Liver (tissue), 9 donors: ENCODE measurements around the gene AMBN. TPM values are rescaled to one million over a fixed set of nuclear protein-coding genes. Genes with fewer than 3 reads are reported as not detected.

Source experiments
- DNase-seq: peaks from one replicate; pipeline ENCODE4 v3.0.0-alpha.2; 2017; ENCODE audit warnings: low spot score
- H3K27ac ChIP-seq, 2 donors: one replicate each; pipeline ENCODE4 v1.7.0; 2013; ENCODE audit warnings: inconsistent platforms in 2 of 2, low read length in 2 of 2, control low read depth in 1 of 2, low read depth in 1 of 2, mild to moderate bottlenecking in 1 of 2
- H3K27me3 ChIP-seq, 4 donors: one replicate each; pipeline versions ENCODE4 v1.6.1 to v1.7.0; 2013; ENCODE audit warnings: low read length in 3 of 4, inconsistent platforms in 1 of 4, mild to moderate bottlenecking in 1 of 4, moderate library complexity in 1 of 4; ENCODE audit not compliant: control insufficient read depth in 4 of 4, insufficient read depth in 4 of 4
- H3K36me3 ChIP-seq, 4 donors: one replicate each; pipeline versions ENCODE4 v1.6.1 to v1.7.0; 2013; ENCODE audit warnings: low read length in 3 of 4, mild to moderate bottlenecking in 3 of 4, low read depth in 1 of 4, moderate library complexity in 1 of 4; ENCODE audit not compliant: control insufficient read depth in 4 of 4, insufficient read depth in 3 of 4
- H3K4me1 ChIP-seq, 4 donors: one replicate each; pipeline versions ENCODE4 v1.6.1 to v1.7.0; 2013; ENCODE audit warnings: low read length in 3 of 4, mild to moderate bottlenecking in 3 of 4, moderate library complexity in 1 of 4; ENCODE audit not compliant: control insufficient read depth in 4 of 4, insufficient read depth in 4 of 4
- H3K4me3 ChIP-seq, 3 donors: one replicate each; pipeline versions ENCODE4 v1.6.1 to v1.7.0; 2013; ENCODE audit warnings: low read length in 3 of 3, control low read depth in 1 of 3, low read depth in 1 of 3, mild to moderate bottlenecking in 1 of 3
- H3K9ac ChIP-seq, 2 donors: one replicate each; pipeline ENCODE4 v1.7.0; 2013; ENCODE audit warnings: low read length in 2 of 2, mild to moderate bottlenecking in 2 of 2, moderate library complexity in 2 of 2, control low read depth in 1 of 2, low read depth in 1 of 2
- H3K9me3 ChIP-seq, 4 donors: one replicate each; pipeline versions ENCODE4 v1.6.1 to v1.7.0; 2013; ENCODE audit warnings: low read length in 3 of 4; ENCODE audit not compliant: control insufficient read depth in 4 of 4
- ATF3 ChIP-seq: IDR thresholded peaks from 2 replicates; pipeline ENCODE4 v1.6.1; 2016; ENCODE audit warnings: antibody characterized with exemption
- CTCF ChIP-seq: fragments of 150-350 bp; IDR thresholded peaks from 2 replicates; pipeline ENCODE4 v1.5.1; 2017; ENCODE audit warnings: improper control_type of control experiment, low read depth, low read length; ENCODE audit not compliant: missing input control
- EGR1 ChIP-seq, 2 donors: IDR thresholded peaks; 2 replicates each; pipeline ENCODE4 v1.6.1; 2016 to 2018; ENCODE audit warnings: antibody characterized with exemption in 2 of 2, low read depth in 2 of 2
- FOXA1 ChIP-seq: IDR thresholded peaks from 2 replicates; pipeline ENCODE4 v1.6.1; 2016; ENCODE audit warnings: antibody characterized with exemption
- FOXA2 ChIP-seq: IDR thresholded peaks from 2 replicates; pipeline ENCODE4 v1.6.1; 2016; ENCODE audit warnings: antibody characterized with exemption
- GABPA ChIP-seq, 2 donors: IDR thresholded peaks in 1 of 2; conservative IDR thresholded peaks in 1 of 2; 2 replicates each; pipeline ENCODE4 v1.6.1; 2016; ENCODE audit warnings: antibody characterized with exemption in 2 of 2, mild to moderate bottlenecking in 1 of 2, moderate library complexity in 1 of 2
- HNF4A ChIP-seq, 2 donors: conservative IDR thresholded peaks; 2 replicates each; pipeline ENCODE4 v1.6.1; 2016; ENCODE audit warnings: antibody characterized with exemption in 2 of 2, mild to moderate bottlenecking in 2 of 2
- HNF4G ChIP-seq: IDR thresholded peaks from 2 replicates; pipeline ENCODE4 v1.6.1; 2016; ENCODE audit warnings: antibody characterized with exemption
- JUND ChIP-seq, 2 donors: IDR thresholded peaks; 2 replicates each; pipeline ENCODE4 v1.6.1; 2016; ENCODE audit warnings: antibody characterized with exemption in 2 of 2
- RAD21 ChIP-seq, 2 donors: IDR thresholded peaks; 2 replicates each; pipeline ENCODE4 v1.6.1; 2016; ENCODE audit warnings: antibody characterized with exemption in 2 of 2, mild to moderate bottlenecking in 2 of 2
- RXRA ChIP-seq, 2 donors: IDR thresholded peaks; 2 replicates each; pipeline ENCODE4 v1.6.1; 2017 to 2018; ENCODE audit warnings: antibody characterized with exemption in 2 of 2, mild to moderate bottlenecking in 1 of 2
- SP1 ChIP-seq: IDR thresholded peaks from 2 replicates; pipeline ENCODE4 v1.6.1; 2018; ENCODE audit warnings: antibody characterized with exemption, mild to moderate bottlenecking
- TAF1 ChIP-seq: conservative IDR thresholded peaks from 2 replicates; pipeline ENCODE4 v1.6.1; 2016; ENCODE audit warnings: antibody characterized with exemption, mild to moderate bottlenecking
- YY1 ChIP-seq: IDR thresholded peaks from 2 replicates; pipeline ENCODE4 v1.6.1; 2016; ENCODE audit warnings: antibody characterized with exemption, mild to moderate bottlenecking
- ZBTB33 ChIP-seq: IDR thresholded peaks from 2 replicates; pipeline ENCODE4 v1.6.1; 2016; ENCODE audit warnings: antibody characterized with exemption
- WGBS: extraction: QIAGEN DNeasy Blood & Tissue Kit; methylation state at CpG from one replicate; pipeline ENCODE4 v1.1.7; 2013; 5-methylcytosine and 5-hydroxymethylcytosine counted together
- polyA plus RNA-seq, 2 donors: library from polyadenylated mRNA; stranded (reverse) in 1 of 2; unstranded in 1 of 2; fragments of 200-250 nt in 1 of 2; fragments of >200 nt in 1 of 2; fragmentation: Nextera tagmentation in 1 of 2; extraction: Ambion mirVana in 1 of 2; gene quantifications; one replicate each; pipeline versions ENCODE4 v1.2.1 to v1.2.3, GENCODE V29; 2013 to 2015
- total RNA-seq, 2 donors: library from RNA; depleted of rRNA; stranded (reverse); fragments of >200 nt; gene quantifications; one replicate each; pipeline ENCODE4 v1.2.3, GENCODE V29; 2014
- TF ChIP-seq, protein P1 (sequence below): IDR thresholded peaks from 2 replicates; pipeline ENCODE4 v1.6.1; 2016; ENCODE audit warnings: antibody characterized with exemption, mild to moderate bottlenecking
- TF ChIP-seq, protein P2 (sequence below): IDR thresholded peaks from 2 replicates; pipeline ENCODE4 v1.6.1; 2016; ENCODE audit warnings: antibody characterized with exemption
- donor health status: healthy.
- donor health status: healthy.
- donor health status: healthy.
- donor health status: healthy.
- donor health status: healthy.

AMBN gene
- total and polyA plus RNA-seq, 4 donors, result not detected

DNA sequence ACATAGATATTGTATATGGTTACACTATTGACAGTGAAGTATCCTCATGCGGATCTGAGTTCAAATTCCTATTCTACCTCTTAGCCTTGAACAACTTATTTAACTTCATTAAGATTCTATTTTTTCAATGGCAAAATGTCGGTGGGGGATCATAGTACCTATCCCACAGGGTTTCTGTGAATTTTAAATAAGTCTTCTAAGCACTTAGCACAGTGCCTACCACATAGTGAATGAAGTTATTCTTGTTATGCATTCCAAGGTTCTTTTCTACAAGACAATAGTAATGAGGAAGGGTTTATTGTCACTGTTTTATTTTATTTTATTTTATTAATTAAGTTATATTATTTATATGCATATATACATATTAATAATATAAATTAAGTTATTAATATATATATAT, 27.7 kb downstream of the AMBN start (continued):
- TF ChIP-seq CTCF, result no peak
- no peak for TF ChIP-seq ATF3
- no peak for TF ChIP-seq HNF4A (conservative IDR thresholded peaks at IDR 0.05)
- TF ChIP-seq FOXA2, result no peak

GRCh38 chr4:70623323-70623722, 31.3 kb downstream of the AMBN start:
- WGBS, result 97% methylated on average over 3 of the region's 3 CpGs
- no peak for DNase-seq
- TF ChIP-seq JUND (IDR thresholded peaks at IDR 0.05) (no peak), GABPA (IDR thresholded peaks at IDR 0.05 in 1 of 2, conservative IDR thresholded peaks at IDR 0.05 in 1 of 2) (no peak), FOXA1 (no peak), ZBTB33 (no peak), EGR1 (IDR thresholded peaks at IDR 0.05; ENCODE audit: low read depth in 2 of 2) (no peak), CTCF (no peak), FOXA2 (no peak), RXRA (IDR thresholded peaks at IDR 0.05) (no peak), SP1 (no peak), YY1 (no peak), HNF4G (no peak), HNF4A (conservative IDR thresholded peaks at IDR 0.05) (no peak), RAD21 (IDR thresholded peaks at IDR 0.05) (no peak), ATF3 (no peak), TAF1 (no peak)
- TF ChIP-seq, protein P1, sequence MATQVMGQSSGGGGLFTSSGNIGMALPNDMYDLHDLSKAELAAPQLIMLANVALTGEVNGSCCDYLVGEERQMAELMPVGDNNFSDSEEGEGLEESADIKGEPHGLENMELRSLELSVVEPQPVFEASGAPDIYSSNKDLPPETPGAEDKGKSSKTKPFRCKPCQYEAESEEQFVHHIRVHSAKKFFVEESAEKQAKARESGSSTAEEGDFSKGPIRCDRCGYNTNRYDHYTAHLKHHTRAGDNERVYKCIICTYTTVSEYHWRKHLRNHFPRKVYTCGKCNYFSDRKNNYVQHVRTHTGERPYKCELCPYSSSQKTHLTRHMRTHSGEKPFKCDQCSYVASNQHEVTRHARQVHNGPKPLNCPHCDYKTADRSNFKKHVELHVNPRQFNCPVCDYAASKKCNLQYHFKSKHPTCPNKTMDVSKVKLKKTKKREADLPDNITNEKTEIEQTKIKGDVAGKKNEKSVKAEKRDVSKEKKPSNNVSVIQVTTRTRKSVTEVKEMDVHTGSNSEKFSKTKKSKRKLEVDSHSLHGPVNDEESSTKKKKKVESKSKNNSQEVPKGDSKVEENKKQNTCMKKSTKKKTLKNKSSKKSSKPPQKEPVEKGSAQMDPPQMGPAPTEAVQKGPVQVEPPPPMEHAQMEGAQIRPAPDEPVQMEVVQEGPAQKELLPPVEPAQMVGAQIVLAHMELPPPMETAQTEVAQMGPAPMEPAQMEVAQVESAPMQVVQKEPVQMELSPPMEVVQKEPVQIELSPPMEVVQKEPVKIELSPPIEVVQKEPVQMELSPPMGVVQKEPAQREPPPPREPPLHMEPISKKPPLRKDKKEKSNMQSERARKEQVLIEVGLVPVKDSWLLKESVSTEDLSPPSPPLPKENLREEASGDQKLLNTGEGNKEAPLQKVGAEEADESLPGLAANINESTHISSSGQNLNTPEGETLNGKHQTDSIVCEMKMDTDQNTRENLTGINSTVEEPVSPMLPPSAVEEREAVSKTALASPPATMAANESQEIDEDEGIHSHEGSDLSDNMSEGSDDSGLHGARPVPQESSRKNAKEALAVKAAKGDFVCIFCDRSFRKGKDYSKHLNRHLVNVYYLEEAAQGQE, result no peak
- TF ChIP-seq, protein P2, sequence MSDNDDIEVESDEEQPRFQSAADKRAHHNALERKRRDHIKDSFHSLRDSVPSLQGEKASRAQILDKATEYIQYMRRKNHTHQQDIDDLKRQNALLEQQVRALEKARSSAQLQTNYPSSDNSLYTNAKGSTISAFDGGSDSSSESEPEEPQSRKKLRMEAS, result no peak

More at GRCh38 chr4:70623323-70623722, 31.3 kb downstream of the AMBN start:
- Histone ChIP-seq H3K27me3 (no peaks in the 10 kb centered on the region), H3K36me3 (no peaks in the 10 kb centered on the region), H3K9me3 (no peaks in the 10 kb centered on the region), H3K4me3 (no peak overlapping the region), H3K27ac (no peak overlapping the region), H3K4me1 (no peaks in the 10 kb centered on the region), H3K9ac (no peak overlapping the region)
